HG02623 (cell line): ENCODE data around the gene NT5C1A.

Experiments
- ATAC-seq: cut with Tn5 transposase; IDR thresholded peaks from one replicate; pipeline ENCODE4 v1.9.1; 2021; ENCODE audit warnings: moderate library complexity; ENCODE audit not compliant: unreplicated experiment

NT5C1A gene

DNA sequence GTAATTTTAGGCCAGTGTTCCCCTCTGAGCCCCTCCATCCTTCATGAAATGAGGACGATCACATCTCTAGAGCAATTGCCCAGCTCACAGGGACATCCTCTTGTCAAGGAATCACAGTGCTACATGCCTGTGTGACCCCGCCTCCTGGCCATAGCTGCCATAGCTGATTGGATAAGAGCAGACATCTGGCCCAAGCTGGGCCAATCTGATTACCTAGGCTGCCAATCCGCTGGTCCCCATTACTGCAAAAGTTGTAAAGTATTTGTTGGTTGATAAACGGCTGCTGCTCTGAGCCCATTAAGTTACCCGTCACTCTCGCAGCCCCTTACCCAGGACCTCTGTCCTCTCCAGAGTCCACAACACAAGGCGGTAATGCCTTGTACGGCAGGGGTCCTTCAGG is 8.3 kb downstream of the NT5C1A start:
- no peak for ATAC-seq

DNA sequence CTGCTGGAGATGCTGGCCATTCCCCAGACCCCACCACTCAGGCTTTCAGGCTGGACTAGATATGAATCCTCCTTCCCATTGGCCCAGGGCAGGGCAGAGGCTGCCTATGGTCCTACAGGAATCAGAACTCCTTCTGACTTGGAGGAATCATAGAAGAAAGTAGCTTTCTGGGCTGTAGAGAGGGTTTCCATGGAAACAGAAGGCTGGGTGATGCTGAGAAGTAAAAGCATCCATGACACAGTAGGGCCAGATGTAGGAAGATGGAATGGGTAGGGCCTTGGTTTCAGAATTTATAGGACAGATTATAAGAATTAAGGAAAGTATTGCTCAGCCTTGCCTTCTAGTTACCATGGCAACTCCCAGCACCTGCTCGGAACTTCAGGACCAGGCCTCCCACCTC is 9.0 kb downstream of the NT5C1A start:
- no peak for ATAC-seq

DNA sequence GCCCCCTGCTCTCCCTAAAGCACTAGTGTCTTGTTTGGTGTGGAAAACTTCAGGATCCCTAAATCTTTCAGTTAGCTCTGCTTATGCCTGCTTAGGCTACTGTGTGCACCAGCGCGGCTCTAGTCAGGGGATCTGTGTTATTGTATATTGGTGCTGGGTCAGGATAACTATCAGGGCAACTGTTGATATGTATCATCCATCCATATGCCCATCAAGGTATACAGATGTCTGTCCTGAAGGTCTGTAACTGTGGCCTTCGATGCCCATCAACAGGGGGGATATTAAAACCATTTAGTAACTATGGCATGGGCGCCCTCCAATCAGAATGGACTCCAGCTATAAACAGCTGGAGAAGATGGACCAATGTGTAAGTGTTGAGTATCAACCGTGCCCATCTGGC is 12.4 kb downstream of the NT5C1A start:
- no peak for ATAC-seq

DNA sequence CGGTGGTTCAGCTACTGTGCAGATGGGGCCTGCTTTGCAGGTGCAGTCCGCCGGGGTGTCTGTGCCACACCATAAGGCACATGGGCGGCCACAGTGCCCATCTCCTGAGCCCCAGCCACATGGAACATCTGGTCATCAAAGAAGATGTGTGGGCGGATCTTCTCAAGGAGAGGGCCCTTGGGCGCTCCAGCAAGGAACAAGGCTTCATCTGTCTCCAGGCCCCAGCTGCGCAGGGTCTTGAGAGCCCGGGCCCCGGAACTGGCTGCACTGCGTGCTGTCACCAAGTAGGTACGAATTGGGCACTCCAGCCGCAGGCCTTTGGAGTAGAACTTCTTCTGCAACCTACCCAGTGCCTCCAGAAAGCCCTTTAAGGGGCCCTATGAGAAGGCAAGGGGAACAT is 12.8 kb downstream of the NT5C1A start:
- ATAC-seq, result no peak

DNA sequence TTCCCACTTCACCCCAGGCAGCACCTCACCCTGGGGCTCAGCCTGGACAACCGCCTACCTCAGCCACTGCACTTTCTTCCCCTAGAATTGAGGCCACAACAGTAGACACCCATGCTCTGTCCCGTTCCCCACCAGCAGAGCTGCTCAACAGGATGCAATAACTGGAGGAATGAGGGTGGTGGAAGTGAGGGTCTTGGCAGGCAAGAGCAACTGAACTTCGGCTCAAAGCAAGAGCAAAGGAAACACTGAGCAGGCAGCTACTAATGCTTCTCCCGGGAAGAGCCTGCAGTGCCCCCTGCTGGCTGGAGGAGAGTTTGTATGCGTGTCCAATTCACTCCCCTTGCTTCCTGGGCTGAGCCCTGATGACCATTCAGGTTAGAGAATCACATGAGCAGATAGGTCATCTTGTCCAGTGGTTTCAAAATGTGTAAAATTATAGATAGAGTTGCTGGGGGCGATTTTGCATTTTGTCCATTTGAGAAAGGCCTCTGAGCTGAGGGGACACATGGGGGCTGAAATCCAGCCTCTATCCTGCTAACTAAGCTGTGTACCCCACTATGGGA is 13.9 kb downstream of the NT5C1A start:
- no peak for ATAC-seq

DNA sequence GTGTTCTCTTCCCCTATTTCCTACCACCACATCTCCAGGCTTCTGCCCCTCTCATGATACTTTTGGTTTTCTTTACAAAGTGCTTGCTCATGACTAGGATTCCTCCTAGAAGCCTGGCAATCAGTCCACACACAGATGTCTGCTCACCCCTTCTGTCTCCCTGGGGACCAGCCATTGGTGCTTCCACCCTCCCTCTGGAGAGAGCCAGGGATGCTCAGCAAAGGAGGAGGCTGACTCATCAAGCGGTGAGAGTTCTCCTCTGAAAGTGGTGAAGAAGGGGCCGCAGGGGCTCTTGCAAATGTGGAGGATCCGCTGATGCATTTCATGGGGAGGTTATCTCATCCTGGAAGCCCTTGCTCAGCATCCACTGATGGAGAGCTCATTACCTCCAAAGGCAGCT is 14.5 kb downstream of the NT5C1A start:
- ATAC-seq, result no peak

DNA sequence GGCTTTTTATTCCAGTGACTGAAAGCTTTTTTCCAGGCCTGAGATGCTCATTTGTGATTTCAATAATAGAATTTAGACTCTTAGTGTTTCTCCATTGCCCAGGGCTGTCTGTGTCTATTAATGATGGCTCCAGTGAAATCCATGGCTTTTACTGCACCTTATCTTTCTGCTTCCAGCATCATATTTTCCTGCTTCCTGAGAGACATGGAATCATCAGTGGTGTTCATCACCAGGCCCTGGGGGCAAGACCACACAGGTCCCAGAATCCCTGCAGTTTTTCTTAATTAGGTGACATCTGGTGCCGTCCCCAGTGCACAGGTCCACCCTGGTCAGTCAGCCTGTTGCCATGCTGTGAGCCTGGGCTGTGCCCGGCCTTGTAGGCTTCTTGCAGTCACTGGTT is 15.5 kb downstream of the NT5C1A start:
- no peak for ATAC-seq

DNA sequence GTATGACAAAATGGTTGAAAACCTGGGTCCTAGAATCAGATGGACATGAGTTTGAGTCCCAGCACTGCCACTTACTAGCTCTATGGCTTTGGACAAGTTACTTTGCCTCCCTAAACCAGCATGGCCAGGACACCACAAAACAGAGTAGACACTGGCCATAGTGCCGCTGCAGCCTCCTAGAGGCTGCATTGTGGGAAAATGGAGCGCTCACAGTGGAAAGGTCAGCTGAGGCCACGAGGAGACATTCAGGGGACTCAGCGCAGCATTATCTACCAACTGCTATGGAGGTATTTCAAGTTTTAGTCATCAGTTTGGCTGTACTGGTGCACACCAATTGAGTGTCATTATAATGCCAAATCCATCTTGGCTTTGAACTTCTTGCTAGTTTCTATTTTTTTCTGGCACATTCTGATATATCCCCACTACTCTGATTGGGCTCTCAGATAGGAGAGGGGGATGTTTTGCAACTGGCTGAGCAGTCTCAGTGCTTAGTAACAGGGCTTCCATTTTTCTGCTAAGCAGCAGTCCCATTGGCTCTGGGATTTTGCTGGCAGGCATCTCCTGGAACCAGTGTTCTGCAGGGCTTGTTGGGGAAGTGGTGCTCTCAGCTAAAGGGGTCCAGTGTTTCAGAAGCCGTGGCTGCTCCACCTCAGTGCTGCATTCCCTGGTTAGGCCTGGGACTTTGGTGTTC is 16.2 kb downstream of the NT5C1A start:
- ATAC-seq, result no peak

DNA sequence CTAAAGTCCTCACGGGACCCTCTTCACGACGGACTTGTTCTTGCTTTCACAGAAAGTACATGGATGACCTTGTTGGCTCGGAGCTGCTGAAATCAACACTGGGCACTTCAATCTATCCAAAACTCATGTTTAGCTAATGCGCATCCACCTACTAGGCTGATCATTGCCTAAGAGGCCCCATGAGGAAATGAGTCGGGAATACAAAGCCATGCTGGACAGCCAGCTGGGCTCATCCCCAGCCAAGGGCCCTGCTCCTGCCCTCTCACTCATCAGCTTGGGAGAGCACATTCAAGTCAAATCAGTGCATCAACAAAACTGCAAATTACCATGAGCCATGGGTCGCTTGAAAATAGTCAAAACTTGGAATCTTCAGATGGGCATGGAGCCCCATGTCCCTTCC is 17.6 kb downstream of the NT5C1A start:
- no peak for ATAC-seq

DNA sequence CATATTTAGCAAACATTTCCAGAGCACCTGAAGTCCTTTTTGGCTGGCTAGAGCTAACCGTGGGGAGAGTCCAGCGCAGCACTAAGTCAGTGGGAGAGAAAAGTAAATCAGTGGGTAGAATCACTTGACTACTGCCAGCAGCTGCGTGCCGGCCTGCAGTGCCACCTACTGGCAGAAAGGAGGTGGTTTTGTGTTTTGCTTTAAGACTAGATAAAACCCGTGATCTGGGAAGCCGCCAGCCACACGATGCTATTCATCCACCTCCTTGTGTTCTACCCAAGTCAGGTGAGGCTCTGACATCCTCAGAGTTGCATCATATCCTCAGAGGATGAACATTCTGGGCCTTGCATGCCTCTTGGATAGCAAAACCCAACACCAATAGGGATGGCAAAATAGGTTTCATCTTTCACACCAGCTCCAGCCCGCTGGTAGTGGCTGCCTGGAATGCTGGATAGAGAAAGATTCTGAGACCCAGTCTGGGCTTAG is 18.3 kb downstream of the NT5C1A start:
- ATAC-seq, result no peak

DNA sequence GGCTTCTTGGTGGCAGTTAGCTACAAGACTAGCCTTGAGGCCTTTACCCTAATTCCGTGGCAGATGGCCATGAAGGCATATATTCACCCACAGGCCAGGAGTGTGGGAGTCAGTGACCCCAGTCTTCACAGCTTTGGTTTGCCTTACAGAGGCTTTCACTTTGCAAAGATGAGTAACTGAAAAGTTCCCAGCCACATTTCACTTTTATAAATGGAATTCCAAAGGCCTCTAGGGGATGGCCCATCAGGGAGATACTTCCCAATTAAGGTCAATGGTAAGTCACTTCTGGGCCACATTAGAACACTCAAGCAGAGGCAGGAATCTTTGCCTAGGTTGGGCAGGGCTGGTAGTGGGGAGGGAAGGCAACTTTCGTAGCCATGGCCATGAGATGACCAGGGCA is 19.4 kb downstream of the NT5C1A start:
- ATAC-seq, result no peak

DNA sequence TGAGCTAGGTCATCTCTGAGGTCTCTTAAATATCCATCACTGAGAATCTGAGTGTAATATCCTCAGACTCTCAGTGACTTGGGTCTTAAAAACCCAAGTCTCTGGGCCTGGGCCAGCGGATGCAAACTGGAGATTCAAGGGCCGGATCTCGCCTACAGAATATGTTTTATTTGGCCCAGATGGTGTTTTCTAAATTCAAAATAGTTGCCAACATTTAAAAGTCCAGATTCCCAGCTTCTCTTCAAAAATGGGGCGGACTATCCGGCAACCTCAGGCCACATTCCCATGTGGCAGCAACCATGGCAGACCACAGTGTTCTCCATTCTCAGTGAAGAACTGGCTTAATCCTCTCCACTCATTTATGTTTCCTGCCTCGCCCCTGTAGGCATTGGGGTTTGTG is 19.8 kb downstream of the NT5C1A start:
- no peak for ATAC-seq

DNA sequence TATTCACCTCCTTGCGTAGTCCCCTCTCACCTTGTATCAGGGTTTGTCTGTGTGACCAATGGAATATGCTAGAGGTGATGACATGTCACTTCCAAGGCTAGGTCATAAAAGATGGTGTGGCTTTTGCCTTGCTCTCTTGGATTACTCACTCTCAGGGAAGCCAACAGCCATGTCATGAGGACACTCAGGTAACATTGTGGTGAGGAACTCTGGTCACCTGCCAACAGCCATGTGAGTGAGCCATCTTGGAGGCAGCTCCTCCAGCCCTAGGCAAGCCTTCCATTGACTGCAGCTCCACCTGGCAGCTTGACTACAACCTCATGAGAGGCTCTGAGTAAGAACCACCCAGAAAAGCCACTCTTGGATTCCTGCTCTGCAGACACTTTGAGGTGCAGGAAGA is 21.5 kb downstream of the NT5C1A start:
- no peak for ATAC-seq

DNA sequence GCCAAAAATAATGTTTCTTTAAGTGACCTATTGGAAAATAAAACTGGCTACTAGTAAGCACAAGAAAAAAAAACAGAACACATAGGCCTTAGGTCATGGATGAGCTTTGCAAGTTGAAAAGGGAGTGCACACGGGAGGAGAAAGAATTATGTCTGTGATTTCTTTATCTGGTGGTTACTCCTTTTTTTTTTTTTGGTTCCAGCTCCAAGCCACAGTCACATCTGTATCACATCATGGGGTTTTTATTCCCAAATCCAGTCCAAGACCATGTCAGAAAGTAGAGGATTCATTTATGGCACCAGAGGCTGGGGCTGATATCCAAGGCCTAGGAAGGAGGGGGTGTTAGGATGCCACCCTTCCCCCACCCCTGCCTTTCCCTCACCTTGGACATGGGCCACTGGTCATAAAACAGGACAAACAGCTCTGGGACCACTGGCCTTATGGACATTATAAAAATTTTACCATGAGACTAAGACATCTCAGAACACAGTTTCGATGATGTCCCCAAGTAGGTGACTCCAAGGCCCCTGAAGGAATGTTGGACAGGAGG is 22.2 kb downstream of the NT5C1A start:
- no peak for ATAC-seq

DNA sequence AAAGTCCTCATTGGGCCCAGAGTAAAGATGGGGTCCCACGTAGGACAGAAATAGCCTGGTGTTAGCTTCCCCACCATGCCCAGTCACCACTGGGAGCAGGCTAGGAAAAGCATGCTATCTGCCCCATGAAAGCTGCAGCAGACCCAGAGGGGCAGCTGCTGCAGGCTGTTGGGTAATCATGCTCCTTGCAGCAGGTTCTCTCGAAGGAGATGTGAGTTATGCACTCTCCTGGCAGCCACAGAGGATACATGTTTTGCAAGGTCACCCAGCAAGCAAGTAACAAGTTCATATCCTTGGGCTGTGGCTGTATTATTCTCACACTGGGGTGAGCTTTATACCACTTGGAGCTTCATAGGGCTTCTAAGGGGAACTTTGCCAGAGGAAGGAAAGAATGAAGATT is 23.4 kb downstream of the NT5C1A start:
- ATAC-seq, result no peak

DNA sequence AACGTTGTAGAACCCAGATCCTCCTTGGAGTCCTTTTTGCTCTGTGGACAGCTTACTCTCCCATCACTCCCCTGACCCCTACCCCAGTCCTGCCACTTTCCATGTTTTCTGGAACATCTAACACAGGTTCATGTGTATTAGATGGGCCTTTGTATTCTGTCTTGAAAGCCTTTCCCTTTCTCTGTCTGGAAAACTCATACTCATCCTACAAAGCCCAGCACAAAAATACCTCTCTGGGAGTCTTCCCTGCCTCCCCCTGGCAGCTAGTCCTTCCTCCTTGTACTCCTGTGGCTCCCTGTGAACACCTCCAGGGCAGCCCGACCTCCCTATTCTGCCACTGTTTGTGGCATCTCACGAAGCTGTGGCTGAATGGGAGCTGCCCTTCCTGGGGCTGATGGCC is 24.7 kb downstream of the NT5C1A start:
- no peak for ATAC-seq

DNA sequence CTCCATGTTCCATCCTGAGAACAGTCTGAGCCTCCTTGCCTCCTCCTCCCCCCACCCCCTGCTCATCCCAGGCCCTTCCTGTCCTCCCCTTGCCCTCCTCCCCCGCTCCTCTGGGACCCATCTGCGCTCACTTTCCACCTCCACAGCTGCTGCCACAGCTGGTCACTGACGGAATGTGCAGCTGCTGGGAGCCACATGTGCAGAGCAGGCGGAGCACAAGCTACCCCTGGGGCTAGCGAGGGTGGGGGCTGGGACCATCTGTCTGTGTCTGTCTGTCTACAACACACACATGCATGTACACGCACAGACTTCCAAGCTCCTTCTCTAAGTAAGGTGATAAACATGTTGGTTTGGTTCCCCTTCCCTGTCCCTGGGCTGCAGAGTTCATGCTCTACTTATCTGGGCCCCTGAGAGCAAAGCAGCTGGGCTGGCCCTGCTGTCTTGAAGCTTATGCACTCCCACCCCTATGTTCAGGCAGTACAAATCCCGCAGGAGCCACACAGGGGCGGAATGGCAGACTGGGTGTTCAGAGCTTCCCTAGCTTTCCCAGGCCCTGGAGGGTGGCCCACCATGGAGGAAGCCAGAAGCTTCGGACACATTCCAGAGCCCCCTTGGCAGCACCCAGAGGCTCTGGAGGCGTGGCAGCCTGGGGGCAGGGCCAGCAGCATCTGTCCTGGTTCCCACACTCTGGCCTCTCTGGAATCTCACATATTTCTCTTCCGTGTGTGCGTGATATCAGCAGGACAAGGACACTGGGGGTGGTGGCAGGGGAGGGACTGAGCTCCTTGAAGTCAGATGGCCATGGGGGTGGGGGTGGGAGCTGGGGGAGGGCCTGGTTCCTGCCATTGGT is 25.4 kb downstream of the NT5C1A start:
- ATAC-seq, result no peak

DNA sequence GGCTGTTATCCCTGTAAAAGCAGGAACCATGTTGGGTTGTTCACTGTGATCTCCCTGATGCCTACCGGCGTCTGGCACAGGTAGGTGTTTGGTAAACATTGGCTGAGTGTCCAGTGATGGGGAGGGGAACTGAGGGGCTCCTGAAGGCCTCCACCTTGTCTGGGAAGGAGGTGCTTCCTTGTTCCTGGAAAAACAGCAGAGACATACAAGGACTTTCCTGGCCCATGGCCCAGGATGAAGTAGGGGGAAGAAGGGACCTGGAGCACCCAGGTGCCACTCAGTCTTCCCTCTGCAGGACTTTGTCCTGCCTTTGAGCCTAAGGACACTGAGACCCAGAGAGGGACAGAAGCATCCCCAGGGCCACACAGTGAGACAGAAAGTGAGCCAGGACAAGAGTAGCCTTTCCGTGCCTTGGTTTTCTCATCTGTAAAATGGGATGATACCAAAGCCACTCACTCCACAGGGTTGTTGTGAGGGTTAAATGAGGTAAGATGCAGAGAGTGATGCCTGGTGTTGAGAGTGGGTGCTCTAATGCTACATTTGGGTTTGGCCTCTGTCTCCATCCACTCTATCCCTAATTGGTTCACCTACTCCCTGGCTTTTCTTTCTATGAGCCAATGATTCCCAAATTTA is 26.4 kb downstream of the NT5C1A start:
- no peak for ATAC-seq

DNA sequence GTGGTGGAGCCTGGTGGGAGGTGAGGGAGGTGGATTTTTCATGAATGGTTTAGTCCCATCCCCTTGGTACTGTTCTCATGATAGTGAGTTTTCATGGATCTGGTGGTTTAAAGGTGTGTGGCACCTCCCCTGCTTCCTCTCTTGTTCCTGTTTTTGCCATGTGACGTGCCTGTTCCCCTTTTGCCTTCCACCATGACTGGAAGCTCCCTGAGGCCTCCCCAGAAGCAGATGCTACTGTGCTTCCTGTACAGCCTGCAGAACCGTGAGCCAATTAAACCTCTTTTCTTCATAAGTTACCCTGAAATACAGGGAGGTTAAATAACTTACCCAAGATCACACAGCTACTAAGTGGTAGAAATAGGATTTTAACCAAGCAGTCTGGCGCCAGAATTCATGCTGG is 28.2 kb downstream of the NT5C1A start:
- no peak for ATAC-seq

DNA sequence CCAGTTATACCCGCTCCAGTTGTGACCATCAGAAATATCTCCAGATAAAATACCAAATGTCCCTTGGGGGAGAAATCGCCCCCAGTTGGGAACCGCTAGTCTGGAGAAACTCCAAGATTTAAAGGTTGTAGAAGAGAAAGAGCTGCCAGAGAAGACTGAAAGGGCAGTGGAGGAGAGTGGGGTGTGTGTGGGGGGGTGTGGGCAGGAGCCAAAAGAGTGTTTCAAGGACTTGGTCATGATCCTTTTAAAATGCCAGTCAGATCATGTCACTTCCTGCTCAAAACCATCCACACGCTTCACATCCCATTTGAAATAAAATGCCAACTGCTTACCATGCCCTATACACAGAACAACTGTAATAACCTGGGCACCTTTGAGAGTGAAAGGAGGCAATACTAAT is 29.1 kb downstream of the NT5C1A start:
- ATAC-seq, result no peak

DNA sequence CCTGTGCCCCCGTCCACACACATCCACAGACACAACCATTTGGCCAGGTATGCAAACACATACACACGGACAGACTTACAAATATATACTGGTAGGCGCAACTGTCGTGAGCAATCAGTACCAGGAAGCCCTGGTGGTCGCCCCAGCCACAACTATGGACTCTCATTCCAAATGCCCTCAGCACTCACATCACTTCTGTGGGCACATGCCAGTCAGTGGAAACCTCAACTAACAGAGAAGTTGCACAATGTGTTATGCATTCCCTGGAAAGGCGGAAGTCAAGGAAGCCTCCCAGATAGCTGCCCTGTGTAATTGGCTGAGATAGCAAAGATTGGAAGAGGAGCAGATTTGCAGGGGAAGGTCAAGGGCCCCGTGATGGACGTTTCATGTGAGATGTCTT is 31.0 kb downstream of the NT5C1A start:
- ATAC-seq, result no peak
